GM12873 (cell line): ENCODE measurements around the gene RAPH1.

Experiments used
- CTCF ChIP-seq: IDR thresholded peaks from 2 replicates; pipeline ENCODE4 v1.5.1; 2012; ENCODE audit warnings: low read depth, mild to moderate bottlenecking, moderate library complexity, low read length, control low read depth; ENCODE audit not compliant: insufficient read depth; ENCODE audit errors: missing control alignments

Gene RAPH1

GRCh38 chr2:203400805-203401585 lies 134.1 kb downstream of the RAPH1 start:
- no peak for TF ChIP-seq CTCF

GRCh38 chr2:203399031-203399430 lies 136.1 kb downstream of the RAPH1 start:
- no peak for TF ChIP-seq CTCF

DNA sequence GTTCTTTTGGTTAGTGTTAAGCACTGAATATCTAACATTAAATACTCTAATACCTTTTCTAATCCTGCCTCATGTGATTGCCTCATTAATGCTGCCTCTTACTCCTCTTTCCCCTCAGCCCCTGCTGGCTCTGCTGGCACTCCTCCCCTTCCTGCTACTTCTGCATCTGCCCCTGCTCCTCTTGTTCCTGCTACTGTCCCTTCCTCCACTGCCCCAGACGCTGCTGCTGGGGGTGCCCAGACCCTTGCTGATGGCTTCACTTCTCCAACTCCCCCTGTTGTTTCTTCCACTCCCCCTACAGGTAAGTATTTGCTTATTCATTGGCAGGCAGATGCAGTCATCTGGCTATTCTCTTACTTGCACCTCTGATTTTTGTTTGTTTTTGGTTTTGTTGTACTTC lies 138.4 kb downstream of the RAPH1 start:
- TF ChIP-seq CTCF: peak; percentile 18

- TF ChIP-seq CTCF: no peak
These were observed 139.2 kb downstream of the RAPH1 start for GRCh38 chr2:203395858-203396257.

DNA sequence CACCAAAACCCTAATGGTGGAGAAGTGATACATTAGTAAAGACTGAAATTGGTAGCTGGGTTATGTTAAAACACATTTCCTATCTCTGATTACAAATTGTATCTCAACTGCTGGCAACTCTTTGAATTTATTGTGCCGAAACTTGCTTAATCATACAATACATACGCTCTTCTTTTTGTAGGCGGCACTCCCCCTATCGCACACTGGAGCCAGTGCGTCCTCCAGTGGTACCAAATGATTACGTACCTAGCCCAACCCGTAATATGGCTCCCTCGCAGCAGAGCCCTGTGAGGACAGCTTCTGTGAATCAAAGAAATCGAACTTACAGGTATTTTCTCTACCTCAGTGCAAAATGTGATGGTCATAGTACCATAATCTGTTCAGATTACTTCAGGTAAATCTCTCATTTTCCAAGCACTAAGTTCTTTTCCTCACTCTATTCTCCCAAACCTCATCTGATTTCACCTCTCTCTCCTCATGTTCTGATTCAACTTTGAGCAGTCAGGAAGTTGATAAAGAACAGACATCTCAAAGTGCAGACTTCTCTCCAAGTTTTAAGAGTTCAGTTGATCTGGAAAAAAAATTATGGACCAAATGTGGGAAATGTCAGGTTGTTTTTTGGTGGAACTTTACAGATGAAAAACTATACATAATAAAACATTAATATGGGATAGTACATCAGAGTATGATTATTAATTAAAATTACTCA lies 140.4 kb downstream of the RAPH1 start:
- no peak for TF ChIP-seq CTCF

DNA sequence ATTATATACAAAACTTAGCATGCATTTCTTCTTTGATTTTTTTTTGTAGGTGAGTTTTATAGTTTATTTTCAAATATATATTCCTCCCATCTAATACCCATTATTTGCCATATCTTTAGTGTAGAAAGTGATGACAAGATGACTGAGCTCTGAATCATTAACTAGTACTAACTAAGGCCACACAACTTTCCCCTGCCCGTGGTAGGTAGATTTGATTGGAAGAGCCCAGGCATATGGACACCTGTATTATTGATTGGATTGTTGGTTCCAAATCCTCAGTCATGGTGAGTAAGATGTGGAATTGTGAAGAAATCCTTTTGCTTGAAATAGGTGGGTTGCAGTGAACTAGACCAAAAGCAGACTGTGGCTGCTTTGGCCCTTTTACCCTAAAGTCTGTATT lies 152.1 kb downstream of the RAPH1 start:
- TF ChIP-seq CTCF: no peak

- no peak for TF ChIP-seq CTCF
These were observed 155.9 kb downstream of the RAPH1 start for GRCh38 chr2:203379156-203379555.
